COLO668 (cell line): ENCODE measurements around the gene DPP6.

ENCODE experiments used
- DNase-seq: peaks from one replicate; lab custom pipeline; 2025; ENCODE audit not compliant: unreplicated experiment; lab: John Stamatoyannopoulos, UW

The DPP6 gene

GRCh38 chr7:154390961-154391360 is 338.8 kb downstream of the DPP6 start:
- DNase-seq: no peak

- DNase-seq: no peak
Measured at GRCh38 chr7:154394804-154395203, 342.6 kb downstream of the DPP6 start.

GRCh38 chr7:154406312-154406711 is 354.1 kb downstream of the DPP6 start:
- DNase-seq: no peak

- no peak for DNase-seq
Measured at GRCh38 chr7:154409703-154410311, 357.6 kb downstream of the DPP6 start.

GRCh38 chr7:154412105-154412504 is 359.9 kb downstream of the DPP6 start:
- DNase-seq: no peak

- no peak for DNase-seq
Measured at GRCh38 chr7:154415709-154416399, 363.7 kb downstream of the DPP6 start.

- DNase-seq: no peak
Measured at GRCh38 chr7:154416714-154417113, 364.5 kb downstream of the DPP6 start.

- DNase-seq: no peak
Measured at GRCh38 chr7:154419344-154419743, 367.1 kb downstream of the DPP6 start.

- DNase-seq: no peak
Measured at GRCh38 chr7:154423231-154423630, 371.0 kb downstream of the DPP6 start.

GRCh38 chr7:154424350-154424749 is 372.2 kb downstream of the DPP6 start:
- DNase-seq: no peak

GRCh38 chr7:154425271-154425670 is 373.1 kb downstream of the DPP6 start:
- DNase-seq: no peak

- DNase-seq: no peak
Measured at GRCh38 chr7:154426778-154427177, 374.6 kb downstream of the DPP6 start.

- no peak for DNase-seq
Measured at GRCh38 chr7:154427533-154427932, 375.3 kb downstream of the DPP6 start.

- DNase-seq: no peak
Measured at GRCh38 chr7:154429666-154430404, 377.6 kb downstream of the DPP6 start.

- no peak for DNase-seq
Measured at GRCh38 chr7:154430640-154431039, 378.4 kb downstream of the DPP6 start.

- no peak for DNase-seq
Measured at GRCh38 chr7:154431045-154431444, 378.8 kb downstream of the DPP6 start.

- no peak for DNase-seq
Measured at GRCh38 chr7:154433632-154434598, 381.7 kb downstream of the DPP6 start.

- no peak for DNase-seq
Measured at GRCh38 chr7:154436560-154436959, 384.4 kb downstream of the DPP6 start.

- DNase-seq: no peak
Measured at GRCh38 chr7:154437234-154437633, 385.0 kb downstream of the DPP6 start.

GRCh38 chr7:154438571-154439367 is 386.6 kb downstream of the DPP6 start:
- no peak for DNase-seq
